GM21526 (cell line): ENCODE results near the gene TRIM43.
"Not testable (repeated sequence)": the region's sequence is repeated elsewhere in the genome, so short reads cannot be mapped to it uniquely, and the experiment has no call there.

ENCODE experiments used
- ATAC-seq: cut with Tn5 transposase; IDR thresholded peaks from one replicate; pipeline ENCODE4 v1.9.1; 2021; ENCODE audit warnings: moderate library complexity; ENCODE audit not compliant: unreplicated experiment, low FRiP score

The TRIM43 gene

DNA sequence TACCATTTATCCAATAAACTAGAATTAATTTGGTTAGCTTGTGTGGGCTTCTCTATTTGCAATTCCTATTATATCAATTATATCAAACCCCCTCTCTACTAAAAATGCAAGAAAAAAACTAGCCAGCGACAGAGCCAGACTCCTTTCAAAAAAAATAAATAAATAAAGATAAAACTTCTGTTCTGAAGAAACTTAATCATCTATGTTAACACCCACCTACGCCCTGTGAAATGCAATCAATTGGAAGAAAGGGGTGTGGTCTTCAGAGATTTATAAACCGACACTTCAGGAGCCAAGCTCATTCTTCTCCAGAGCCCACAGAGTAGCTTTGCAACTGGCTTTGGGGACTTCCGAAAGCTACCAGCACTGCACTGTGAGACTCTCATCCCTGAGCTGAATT, at the start of gene TRIM43:
Gene TRIM43, plus strand, starts transcription at position 301 of the 400 bp plus-strand sequence. CDS start 2,023 bp downstream, outside the sequence.
- ATAC-seq = not testable (repeated sequence)

DNA sequence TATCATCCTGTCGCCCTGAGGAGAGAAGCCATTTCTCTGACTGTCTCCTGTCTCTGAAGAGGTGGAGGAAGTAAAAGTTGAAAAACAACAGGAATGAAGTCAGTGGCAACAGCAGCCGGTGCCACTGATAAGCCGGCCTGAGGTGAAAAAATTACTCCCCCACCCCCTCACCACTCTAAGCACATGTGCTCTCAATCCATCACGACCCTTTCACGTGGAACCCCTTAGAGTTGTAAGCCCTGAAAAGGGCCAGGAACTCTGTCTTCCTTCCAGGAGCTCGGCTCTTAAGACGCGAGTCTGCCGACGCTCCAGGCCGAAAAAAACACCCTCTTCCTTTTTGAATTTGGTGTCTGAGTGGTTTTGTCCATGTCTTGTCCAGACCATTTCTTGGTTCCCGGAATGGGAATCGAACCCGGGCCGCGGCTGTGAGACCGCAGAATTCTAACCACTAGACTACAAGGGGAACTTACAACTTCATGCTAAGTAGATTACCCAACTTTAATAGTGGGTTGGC, 40.7 kb upstream of the TRIM43 start:
- ATAC-seq = no peak

- ATAC-seq = no peak
Measured at GRCh38 chr2:95552911-95553310, 38.9 kb upstream of the TRIM43 start.

DNA sequence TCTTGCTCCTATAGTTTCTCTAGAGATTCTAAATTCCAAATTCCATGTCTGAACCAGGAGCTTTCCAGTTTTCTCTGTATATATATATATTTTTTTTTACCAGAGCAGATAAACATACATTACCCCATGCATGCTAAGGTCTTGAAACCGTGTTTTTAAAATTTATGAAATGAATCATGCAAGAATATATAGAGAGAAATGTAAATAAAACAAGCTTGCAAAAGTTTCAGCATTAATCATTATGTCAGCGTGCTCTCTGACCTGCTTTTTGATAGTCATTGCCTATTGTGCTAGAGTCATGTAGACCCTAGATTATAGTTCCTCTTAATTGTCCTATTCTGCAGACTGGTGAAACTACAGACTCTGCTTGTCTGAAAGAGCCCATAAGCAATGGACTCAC, 22.6 kb upstream of the TRIM43 start:
- ATAC-seq = no peak

- ATAC-seq = no peak
Measured at GRCh38 chr2:95573866-95574265, 17.9 kb upstream of the TRIM43 start.

DNA sequence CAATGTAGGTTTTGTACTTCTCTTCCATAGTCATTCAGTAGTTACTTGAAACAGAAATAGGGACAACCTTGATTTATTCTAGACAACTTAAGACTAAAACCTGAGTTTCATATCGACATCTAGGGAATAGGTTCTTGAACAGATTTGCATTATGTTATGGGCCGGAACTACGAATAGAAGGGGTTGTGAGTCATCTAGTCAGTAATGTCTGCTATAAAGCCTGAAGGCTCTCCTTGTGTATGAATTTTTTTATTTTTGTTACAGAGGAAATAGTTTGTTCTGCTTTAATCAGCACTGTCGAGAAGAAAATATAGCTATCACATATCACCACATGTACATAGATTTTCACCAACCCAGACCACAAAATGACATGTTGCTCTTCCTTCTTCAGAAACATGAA, 17.3 kb upstream of the TRIM43 start:
- ATAC-seq = no peak

DNA sequence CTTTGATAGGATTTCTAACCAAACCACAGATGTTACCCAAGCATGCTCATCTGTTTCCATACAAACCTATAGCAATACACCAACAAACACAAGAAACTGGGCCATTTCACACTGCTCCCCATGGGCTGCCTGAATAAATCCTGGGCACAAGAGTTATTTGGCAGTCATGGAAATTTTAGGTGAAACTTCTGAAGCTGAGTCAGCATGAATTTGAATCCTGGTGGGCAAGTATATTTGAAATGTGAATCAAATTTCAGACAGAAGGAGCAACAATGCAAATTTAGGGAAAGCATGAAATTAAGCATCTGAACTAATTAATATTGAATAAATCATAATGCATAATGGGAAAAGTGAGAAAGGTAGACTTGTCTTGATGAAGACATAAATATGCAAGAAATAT, 15.9 kb upstream of the TRIM43 start:
- no peak for ATAC-seq

GRCh38 chr2:95578539-95578938, 13.3 kb upstream of the TRIM43 start:
- ATAC-seq = no peak

DNA sequence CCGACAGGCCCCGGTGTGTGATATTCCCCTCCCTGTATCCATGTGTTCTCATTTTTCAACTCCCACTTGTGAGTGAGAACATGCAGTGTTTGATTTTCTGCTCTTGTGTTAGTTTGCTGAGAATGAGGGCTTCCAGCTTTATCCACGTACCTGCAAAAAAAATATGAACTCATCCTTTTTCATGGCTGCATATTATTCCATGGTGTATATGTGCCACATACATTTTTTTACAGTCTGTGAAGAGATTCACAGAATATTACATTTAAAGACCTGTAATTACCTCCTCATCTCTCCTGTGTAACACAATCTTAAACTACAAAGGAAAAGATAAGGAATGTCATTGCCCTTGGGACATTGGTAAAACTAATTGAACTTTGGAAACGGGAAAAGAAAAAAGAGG, 8.3 kb upstream of the TRIM43 start:
- not testable (repeated sequence) for ATAC-seq

- ATAC-seq = not testable (repeated sequence)
Measured at GRCh38 chr2:95584321-95584720, 7.5 kb upstream of the TRIM43 start.

- ATAC-seq = not testable (repeated sequence)
Measured at GRCh38 chr2:95589777-95590536, 1.8 kb upstream of the TRIM43 start.

GRCh38 chr2:95592973-95593372, 1.2 kb downstream of the TRIM43 start:
- not testable (repeated sequence) for ATAC-seq

DNA sequence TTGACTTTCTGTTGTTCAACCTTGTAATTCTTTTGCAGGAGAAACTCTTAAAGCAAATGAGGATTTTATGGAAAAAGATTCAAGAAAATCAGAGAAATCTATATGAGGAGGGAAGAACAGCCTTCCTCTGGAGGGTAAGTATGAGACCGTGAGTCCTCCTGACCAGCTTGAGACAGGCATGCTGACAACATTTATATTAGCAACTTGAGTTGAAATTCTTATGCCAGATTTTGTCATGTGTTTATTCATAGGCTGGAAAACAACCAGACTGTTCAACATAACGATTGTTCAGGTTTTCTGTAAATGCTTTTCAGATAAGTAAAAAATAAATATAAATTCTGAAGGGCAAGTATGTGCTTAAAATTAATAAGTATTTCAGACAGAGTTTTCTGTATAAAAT, 3.2 kb downstream of the TRIM43 start:
- not testable (repeated sequence) for ATAC-seq

GRCh38 chr2:95601301-95601700, 9.5 kb downstream of the TRIM43 start:
- not testable (repeated sequence) for ATAC-seq

GRCh38 chr2:95602146-95602545, 10.3 kb downstream of the TRIM43 start:
- not testable (repeated sequence) for ATAC-seq

DNA sequence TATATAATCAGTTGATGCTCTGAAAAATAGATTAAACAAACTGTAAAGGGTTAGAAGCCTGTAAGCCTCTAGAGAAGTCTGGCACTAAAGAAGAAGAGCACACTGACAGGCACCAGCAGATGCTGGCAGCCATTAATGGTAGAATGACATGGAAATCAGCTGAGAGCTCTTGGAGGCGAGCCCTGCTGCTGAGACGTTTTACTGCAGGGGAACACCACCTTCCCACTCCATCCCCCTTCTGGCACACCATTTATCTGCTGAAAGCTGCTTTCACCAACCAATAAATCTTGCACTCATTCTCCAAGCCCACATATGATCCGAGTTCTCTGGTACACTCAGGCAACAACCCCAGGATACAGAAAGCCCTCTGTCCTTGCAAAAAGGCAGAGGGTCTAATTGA, 16.6 kb downstream of the TRIM43 start:
- not testable (repeated sequence) for ATAC-seq

- not testable (repeated sequence) for ATAC-seq
Measured at GRCh38 chr2:95609764-95610163, 18.0 kb downstream of the TRIM43 start.

GRCh38 chr2:95613048-95613447, 21.2 kb downstream of the TRIM43 start:
- ATAC-seq = not testable (repeated sequence)

DNA sequence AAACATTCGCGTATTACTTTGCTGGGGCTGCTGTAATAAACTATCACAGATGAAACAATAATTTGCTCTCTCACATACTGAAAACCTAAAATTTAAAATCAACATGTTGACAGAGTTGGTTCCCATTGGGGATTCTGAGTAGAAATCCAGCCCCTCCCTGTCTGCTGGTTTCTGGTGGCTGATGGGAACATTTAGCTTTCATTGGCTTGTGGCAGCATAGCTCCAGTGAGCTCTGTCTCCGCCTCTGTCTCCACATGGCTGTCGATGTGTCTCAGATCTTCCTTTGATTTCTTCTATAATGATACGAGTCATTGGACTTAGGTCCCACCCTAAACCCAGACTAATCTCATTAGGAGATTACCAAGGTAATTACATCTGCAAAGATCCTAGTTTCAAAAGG, 30.9 kb downstream of the TRIM43 start:
- not testable (repeated sequence) for ATAC-seq

DNA sequence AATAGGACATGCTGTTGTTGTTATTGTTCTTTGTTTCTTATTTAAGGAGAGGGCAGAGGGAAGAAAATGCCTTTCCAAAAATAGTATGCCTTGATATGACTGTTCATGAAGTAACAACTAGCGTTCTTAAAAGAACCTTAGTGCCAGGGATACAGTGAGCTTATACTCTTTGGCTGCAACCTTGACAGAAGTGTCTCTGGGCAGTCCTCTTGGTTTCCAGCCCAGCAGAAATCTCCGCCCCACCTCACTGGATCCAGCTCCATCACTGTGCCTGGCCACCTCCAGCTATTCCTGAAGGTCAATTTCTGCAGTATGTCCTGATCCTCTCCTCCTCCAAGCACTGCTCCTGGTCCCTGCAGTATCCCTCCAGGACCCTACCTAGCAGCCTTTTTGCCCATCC, 39.2 kb downstream of the TRIM43 start:
- not testable (repeated sequence) for ATAC-seq

GRCh38 chr2:95633626-95634259, 41.9 kb downstream of the TRIM43 start:
- ATAC-seq = not testable (repeated sequence)
